ENCODE measurements around the gene MYH15. TPM values are rescaled to one million over a fixed set of nuclear protein-coding genes. Genes with fewer than 3 reads are reported as not detected.

MYH15 gene
- total RNA-seq, 1 experiment from 2014 or later, result 0.09 TPM

- Mint-ChIP-seq H3K4me1 (peaks cover 4% of the 10 kb centered on the region; the same call in 1 of the 2 replicates), H3K27me3 (ENCODE audit: low read depth) (no peaks in the 10 kb centered on the region), H3K9me3 (peaks cover 4% of the 10 kb centered on the region; the same call in 1 of the 2 replicates), H3K36me3 (no peaks in the 10 kb centered on the region), H3K27ac (no peak overlapping the region), H3K4me3 (no peak overlapping the region)
- ATAC-seq, result no peak
- ChIA-PET POLR2A (no interaction called here), CTCF (no interaction called here)
- TF ChIP-seq ZNF263 (CRISPR knock-in tag; IDR thresholded peaks at IDR 0.05; ENCODE audit: low read depth) (no peak), SMAD3 (CRISPR knock-in tag; IDR thresholded peaks at IDR 0.05; ENCODE audit: borderline replicate concordance) (no peak), ZSCAN18 (CRISPR knock-in tag; IDR thresholded peaks at IDR 0.05) (no peak), FOXK1 (CRISPR knock-in tag; IDR thresholded peaks at IDR 0.05) (no peak), ESRRA (CRISPR knock-in tag; IDR thresholded peaks at IDR 0.05; ENCODE audit: borderline replicate concordance) (no peak), AFF4 (CRISPR knock-in tag; IDR thresholded peaks at IDR 0.05; ENCODE audit: borderline replicate concordance) (no peak), FOXP4 (CRISPR knock-in tag; IDR thresholded peaks at IDR 0.05) (no peak), CTCF (IDR thresholded peaks at IDR 0.05) (no peak)
- no peak for DNase-seq (ENCODE audit: low spot score)
These were observed 17.4 kb upstream of the MYH15 start for GRCh38 chr3:108527817-108528216.

- Mint-ChIP-seq H3K9me3 (peaks cover 4% of the 10 kb centered on the region; the same call in 1 of the 2 replicates), H3K27ac (no peak overlapping the region), H3K27me3 (ENCODE audit: low read depth) (no peaks in the 10 kb centered on the region), H3K36me3 (no peaks in the 10 kb centered on the region), H3K4me3 (no peak overlapping the region), H3K4me1 (peaks cover 4% of the 10 kb centered on the region; the same call in 1 of the 2 replicates)
- DNase-seq (ENCODE audit: low spot score), result no peak
- CTCF ChIA-PET, result no interaction called here
- ATAC-seq, result no peak
- POLR2A ChIA-PET, result no interaction called here
- TF ChIP-seq USF1 (CRISPR knock-in tag; IDR thresholded peaks at IDR 0.05) (no peak), ERG (CRISPR knock-in tag; IDR thresholded peaks at IDR 0.05) (no peak), HMGXB4 (CRISPR knock-in tag; IDR thresholded peaks at IDR 0.05) (no peak), TCF7 (CRISPR knock-in tag; IDR thresholded peaks at IDR 0.05; ENCODE audit: low read depth) (no peak), FOXP4 (CRISPR knock-in tag; IDR thresholded peaks at IDR 0.05) (no peak), CDX4 (CRISPR knock-in tag; IDR thresholded peaks at IDR 0.05; ENCODE audit: borderline replicate concordance) (no peak), FOXJ3 (CRISPR knock-in tag; IDR thresholded peaks at IDR 0.05; ENCODE audit: borderline replicate concordance) (no peak), ZNF396 (CRISPR knock-in tag; IDR thresholded peaks at IDR 0.05; ENCODE audit: borderline replicate concordance) (no peak), USF2 (CRISPR knock-in tag; IDR thresholded peaks at IDR 0.05) (no peak), ZNF416 (CRISPR knock-in tag; IDR thresholded peaks at IDR 0.05) (no peak)
These were observed 16.7 kb upstream of the MYH15 start for GRCh38 chr3:108527109-108527508.
